GM18499 (cell line): ENCODE results near the gene ZNF438.

Experiments
- ATAC-seq: cut with Tn5 transposase; IDR thresholded peaks from one replicate; pipeline ENCODE4 v1.9.1; 2021; ENCODE audit warnings: moderate number of reproducible peaks; ENCODE audit not compliant: insufficient read depth, unreplicated experiment

ZNF438 gene

DNA sequence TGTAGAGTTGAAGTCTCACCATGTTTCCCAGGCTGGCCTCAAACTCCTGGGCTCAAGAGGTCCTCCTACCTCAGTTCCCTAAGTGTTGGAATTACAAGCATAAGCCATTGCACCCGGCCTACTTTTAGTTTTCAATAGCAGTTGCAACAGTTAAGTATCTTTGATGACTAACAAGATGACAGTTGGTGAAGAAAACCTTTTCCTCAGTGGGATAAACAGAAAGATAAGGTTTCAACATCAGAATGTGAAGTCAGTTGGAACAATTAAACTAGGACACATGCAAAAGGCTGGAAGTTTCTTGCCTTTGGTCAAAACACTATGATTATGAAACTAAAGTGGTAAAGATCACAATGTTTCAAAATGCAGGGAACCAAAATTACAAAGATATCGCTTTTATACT lies 169.2 kb downstream of the ZNF438 start:
- no peak for ATAC-seq

GRCh38 chr10:30861976-30862375 lies 169.7 kb downstream of the ZNF438 start:
- no peak for ATAC-seq

DNA sequence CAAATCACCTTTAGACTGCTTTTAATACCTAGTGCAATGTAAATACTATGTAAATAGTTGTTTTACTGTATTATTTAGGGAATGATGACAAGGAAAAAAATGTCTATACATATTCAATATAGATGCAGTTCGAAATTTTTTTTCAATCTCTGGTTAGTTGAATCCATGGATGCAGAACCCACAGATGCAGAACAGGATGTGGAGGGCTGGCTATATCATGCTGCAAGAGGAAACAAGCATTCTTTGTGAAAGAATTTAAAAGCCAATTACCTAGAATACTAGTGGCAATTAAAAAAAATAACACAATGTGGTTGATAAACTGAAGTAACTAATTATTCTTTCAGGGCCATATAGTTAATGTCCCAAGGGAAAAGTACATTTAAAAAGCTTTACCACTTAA lies 170.4 kb downstream of the ZNF438 start:
- no peak for ATAC-seq

- no peak for ATAC-seq
Observed at GRCh38 chr10:30858499-30858898, 173.2 kb downstream of the ZNF438 start.

- no peak for ATAC-seq
Observed at GRCh38 chr10:30857803-30858202, 173.9 kb downstream of the ZNF438 start.

DNA sequence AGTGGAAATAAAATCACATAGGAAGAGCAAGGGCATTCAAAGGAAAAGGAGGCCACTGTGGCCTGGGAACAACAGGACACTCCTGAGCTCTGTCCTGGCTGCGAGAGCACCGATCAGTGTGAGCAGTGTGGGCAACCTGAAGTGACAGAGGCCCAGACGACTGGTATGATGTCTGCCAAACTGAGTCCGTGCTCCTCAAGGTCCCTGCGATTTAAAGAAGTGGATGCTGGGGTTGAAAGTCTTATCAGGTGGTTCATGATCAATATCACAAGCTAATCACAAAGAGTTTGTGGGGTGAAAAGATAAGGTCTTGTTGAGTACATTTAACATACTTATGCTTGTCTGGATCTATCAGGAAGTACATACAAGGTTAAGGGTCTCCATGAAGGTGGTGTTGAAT lies 176.5 kb downstream of the ZNF438 start:
- no peak for ATAC-seq

DNA sequence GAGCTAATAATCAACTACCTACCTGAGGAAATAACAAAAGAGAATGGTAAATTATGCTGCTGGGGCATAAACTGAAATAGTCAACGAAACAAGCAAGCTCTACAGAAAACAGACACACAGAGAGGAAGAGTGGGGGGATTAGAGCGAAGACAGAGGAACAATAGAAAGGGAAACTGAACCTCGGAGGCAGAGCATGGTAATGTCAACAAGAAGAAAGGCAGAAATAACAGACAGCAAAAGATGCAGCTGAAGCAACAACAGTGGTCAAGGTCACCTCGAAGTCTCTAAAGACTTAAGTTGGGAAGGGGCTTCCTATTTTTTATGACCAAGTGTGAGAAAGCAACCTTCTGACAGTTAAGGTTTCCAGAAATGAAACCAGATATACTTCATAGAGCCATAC lies 177.0 kb downstream of the ZNF438 start:
- ATAC-seq: no peak

DNA sequence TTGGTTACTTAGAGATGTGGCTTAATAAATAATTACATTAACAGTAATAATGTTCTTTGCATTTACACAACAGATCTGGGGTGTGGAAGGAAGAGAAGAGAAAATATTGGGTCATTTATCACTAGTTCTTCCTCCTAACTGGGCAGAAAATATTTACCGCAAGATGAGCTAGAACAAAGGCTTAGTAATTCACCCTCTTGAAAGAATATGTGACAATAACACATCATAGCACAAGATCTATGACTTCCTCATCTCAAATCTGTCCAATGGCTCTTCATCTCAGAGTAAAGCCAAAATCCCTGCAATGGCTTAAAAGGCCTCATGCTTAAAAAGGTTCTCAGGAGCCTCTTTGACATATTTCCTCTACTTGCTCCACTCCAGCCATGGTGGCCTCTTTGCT lies 178.6 kb downstream of the ZNF438 start:
- ATAC-seq: no peak

DNA sequence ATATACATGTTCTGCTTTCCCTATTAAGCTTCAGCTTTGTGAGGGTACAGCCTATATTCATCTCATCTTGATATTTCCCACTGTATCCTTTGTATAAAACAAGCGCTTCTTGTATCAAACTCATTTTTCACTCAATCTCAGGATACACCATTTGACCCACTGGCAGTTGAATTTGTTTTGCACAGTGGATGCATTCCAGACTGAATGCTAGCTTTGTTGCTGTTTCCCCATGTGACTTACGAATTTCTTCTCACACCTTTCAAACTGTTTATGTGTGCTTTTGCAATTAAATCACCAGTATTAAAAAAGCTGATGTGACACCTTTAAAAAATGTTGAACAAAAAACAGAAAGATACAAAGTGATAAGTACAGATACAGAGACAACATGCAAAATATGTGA lies 180.9 kb downstream of the ZNF438 start:
- no peak for ATAC-seq

- ATAC-seq: no peak
Observed at GRCh38 chr10:30849231-30850035, 182.2 kb downstream of the ZNF438 start.

- ATAC-seq: no peak
Observed at GRCh38 chr10:30848396-30849032, 183.2 kb downstream of the ZNF438 start.

GRCh38 chr10:30847642-30848041 lies 184.0 kb downstream of the ZNF438 start:
- no peak for ATAC-seq

- no peak for ATAC-seq
Observed at GRCh38 chr10:30847199-30847598, 184.5 kb downstream of the ZNF438 start.

DNA sequence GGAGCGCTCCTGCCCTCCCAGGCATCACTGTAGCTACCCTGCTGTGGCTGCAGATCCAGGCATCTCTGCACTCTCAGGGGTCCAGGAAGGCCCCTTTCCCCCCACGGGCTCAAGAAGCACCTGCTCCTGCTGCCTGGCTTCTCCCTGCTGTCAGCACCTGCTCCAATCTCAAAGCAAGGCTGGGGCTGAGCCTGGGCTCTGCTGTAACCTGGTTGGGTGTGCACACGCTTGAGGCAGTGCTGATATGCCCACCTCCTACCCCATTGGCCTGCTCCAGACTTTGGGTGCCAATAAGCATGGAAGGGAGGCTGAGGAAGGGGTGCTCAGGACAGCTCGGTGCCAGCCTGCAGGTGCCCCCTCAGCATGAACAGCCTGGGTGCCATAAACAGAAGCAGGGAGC lies 185.0 kb downstream of the ZNF438 start:
- ATAC-seq: no peak

- ATAC-seq: no peak
Observed at GRCh38 chr10:30842894-30843293, 188.8 kb downstream of the ZNF438 start.

DNA sequence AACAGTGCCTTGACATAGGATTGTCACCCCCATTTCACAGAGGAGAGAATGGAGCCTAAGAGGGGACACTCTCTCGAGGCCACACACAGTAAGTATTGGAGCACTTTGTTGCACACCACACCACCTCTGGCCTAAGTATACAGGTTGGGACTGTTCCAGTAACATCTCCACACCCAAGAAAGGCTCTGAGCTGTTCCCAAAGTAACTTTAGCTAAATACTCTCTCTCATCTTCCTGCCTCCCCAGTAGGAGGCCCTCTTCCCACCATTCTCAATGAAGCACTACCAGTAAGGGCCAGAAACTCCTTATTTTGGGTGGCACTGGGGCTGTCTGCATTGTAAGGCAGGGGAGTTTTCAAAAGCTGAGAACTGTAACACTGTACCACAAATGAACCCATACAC lies 189.5 kb downstream of the ZNF438 start:
- no peak for ATAC-seq

GRCh38 chr10:30840395-30841050 lies 191.1 kb downstream of the ZNF438 start:
- no peak for ATAC-seq

DNA sequence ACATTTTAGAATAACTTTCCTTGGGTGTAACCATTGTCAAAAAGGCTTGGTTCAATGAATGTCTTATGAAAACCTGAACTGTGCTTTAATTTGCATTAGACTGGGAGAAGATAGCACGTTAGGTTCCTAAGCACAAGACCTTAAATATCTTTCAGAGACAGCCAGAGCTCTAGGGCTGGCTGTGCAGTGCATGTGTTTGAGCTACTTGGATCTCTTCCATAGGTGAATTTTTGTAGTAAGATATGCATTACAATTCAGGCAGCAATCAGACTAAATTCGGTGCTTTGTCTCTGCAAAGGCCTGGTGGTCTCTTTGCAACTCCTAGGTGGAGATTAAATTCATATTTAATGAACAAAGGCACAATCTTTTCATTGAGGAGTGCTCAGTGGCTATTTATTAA lies 192.0 kb downstream of the ZNF438 start:
- no peak for ATAC-seq

- no peak for ATAC-seq
Observed at GRCh38 chr10:30836406-30836805, 195.3 kb downstream of the ZNF438 start.

DNA sequence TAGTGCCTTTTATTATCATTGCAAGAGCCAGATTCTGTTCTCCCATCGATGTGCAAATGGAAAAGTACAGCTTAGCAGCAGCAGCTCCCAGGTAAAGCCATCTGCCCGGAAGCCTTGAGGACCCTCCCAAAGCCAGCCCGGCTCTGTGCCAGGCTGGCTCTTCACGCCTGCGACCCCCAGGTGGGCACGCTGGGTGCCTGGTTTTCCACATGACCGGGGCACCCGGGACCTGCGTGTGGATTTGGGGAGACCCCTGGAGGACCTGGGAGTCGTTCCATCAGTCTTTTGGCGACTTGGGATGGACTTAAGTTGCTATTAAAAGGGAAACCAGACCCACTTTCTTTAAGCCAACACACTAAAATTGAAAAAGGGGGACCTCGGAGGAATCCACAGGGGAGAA lies 196.5 kb downstream of the ZNF438 start:
- ATAC-seq: no peak

DNA sequence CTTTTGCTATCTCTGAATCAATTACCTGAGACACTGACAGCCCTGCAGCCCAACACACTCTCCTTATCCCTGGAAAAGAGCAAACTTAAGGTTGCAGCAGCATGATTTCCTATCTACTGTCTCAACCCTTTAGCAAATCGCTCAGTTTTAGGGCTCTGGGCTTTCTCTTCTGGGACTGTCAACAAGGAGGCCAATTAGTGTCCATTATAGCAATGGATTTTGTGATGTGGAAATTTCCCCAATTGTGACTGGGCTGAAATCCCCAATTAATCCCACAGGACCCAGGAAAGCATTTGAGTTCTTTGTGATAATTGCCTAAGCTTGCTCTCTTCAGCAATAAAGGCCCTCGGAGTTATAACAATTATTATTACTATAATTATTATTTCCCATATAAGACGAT lies 197.0 kb downstream of the ZNF438 start:
- ATAC-seq: no peak

DNA sequence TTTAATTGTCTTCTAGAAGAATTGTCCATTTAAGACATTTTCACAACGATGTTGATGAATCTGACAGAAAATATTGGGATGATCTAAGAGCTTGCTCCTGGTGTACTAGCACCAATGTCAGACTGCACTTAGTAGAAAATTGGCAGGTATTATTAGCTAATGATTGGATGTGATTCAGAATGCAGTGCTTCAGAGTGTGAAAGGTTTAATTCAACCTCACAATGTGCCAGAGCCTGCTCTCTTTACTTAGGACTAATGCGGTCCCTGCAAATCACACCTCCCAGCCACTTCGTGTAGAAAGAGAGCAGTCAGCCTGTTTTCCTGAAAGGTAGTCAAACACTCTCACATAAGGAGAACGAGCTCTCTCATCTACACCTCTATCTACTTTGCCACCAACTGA lies 197.5 kb downstream of the ZNF438 start:
- ATAC-seq: no peak
